Measurements from ENCODE around the gene KIAA0513. TPM values are rescaled to one million over a fixed set of nuclear protein-coding genes. Genes with fewer than 3 reads are reported as not detected.
A peak's percentile ranks its signal among the peaks of the same experiment; 100 is the strongest.

The KIAA0513 gene
- total and polyA plus RNA-seq, 2 of the 13 experiments (the other 11 are each of a cell fraction or from before 2014, with no cell fraction given) = 1.8 TPM

- TF ChIP-seq PAXIP1 (CRISPR knock-in tag; conservative IDR thresholded peaks at IDR 0.05) = no peak
- no peak for TF ChIP-seq PRPF4 (IDR thresholded peaks at IDR 0.05; ENCODE audit: low read depth, low read length, poor library complexity, severe bottlenecking)
- TF ChIP-seq, protein P1, sequence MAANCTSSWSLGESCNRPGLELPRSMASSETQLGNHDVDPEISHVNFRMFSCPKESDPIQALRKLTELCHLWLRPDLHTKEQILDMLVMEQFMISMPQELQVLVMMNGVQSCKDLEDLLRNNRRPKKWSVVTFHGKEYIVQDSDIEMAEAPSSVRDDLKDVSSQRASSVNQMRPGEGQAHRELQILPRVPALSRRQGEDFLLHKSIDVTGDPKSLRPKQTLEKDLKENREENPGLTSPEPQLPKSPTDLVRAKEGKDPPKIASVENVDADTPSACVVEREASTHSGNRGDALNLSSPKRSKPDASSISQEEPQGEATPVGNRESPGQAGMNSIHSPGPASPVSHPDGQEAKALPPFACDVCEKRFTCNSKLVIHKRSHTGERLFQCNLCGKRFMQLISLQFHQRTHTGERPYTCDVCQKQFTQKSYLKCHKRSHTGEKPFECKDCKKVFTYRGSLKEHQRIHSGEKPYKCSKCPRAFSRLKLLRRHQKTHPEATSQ (CRISPR knock-in tag; IDR thresholded peaks at IDR 0.05; ENCODE audit: borderline replicate concordance) = no peak; the same call in 1 of the 2 replicates
- peak; percentile 36; the same call in 1 of the 2 replicates for TF ChIP-seq ZNF263 (CRISPR knock-in tag; IDR thresholded peaks at IDR 0.05)
- TF ChIP-seq MBD4 (IDR thresholded peaks at IDR 0.05; ENCODE audit: borderline replicate concordance, low read length) = no peak
- no peak for TF ChIP-seq ZNF17 (CRISPR knock-in tag; IDR thresholded peaks at IDR 0.05)
- peak; percentile 61; the same call in 1 of the 2 replicates for TF ChIP-seq THAP7 (CRISPR knock-in tag; IDR thresholded peaks at IDR 0.05)
- TF ChIP-seq ZSCAN31 (CRISPR knock-in tag; IDR thresholded peaks at IDR 0.05; ENCODE audit: low read depth) = peak; percentile 36; the same call in 1 of the 2 replicates
- TF ChIP-seq HCFC1 (IDR thresholded peaks at IDR 0.05; ENCODE audit: low read depth, low read length) = peak; percentile 48; the same call in 1 of the 2 replicates
- TF ChIP-seq JARID2 (CRISPR knock-in tag; IDR thresholded peaks at IDR 0.05; ENCODE audit: insufficient replicate concordance) = no peak
- TF ChIP-seq, protein P2, sequence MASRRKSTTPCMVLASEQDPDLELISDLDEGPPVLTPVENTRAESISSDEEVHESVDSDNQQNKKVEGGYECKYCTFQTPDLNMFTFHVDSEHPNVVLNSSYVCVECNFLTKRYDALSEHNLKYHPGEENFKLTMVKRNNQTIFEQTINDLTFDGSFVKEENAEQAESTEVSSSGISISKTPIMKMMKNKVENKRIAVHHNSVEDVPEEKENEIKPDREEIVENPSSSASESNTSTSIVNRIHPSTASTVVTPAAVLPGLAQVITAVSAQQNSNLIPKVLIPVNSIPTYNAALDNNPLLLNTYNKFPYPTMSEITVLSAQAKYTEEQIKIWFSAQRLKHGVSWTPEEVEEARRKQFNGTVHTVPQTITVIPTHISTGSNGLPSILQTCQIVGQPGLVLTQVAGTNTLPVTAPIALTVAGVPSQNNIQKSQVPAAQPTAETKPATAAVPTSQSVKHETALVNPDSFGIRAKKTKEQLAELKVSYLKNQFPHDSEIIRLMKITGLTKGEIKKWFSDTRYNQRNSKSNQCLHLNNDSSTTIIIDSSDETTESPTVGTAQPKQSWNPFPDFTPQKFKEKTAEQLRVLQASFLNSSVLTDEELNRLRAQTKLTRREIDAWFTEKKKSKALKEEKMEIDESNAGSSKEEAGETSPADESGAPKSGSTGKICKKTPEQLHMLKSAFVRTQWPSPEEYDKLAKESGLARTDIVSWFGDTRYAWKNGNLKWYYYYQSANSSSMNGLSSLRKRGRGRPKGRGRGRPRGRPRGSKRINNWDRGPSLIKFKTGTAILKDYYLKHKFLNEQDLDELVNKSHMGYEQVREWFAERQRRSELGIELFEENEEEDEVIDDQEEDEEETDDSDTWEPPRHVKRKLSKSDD (CRISPR knock-in tag; IDR thresholded peaks at IDR 0.05; ENCODE audit: low read depth) = peak; percentile 83; the same call in 1 of the 2 replicates
- peak; percentile 65 for TF ChIP-seq ZSCAN21 (CRISPR knock-in tag; IDR thresholded peaks at IDR 0.05; ENCODE audit: borderline replicate concordance)
- no peak for TF ChIP-seq IKZF4 (CRISPR knock-in tag; IDR thresholded peaks at IDR 0.05; ENCODE audit: borderline replicate concordance, low read depth, not compliant biosample characterization)
- TF ChIP-seq ZFP1 (CRISPR knock-in tag; IDR thresholded peaks at IDR 0.05) = 0 out of 2 replicates have a peak, but pooled peaks have one; percentile 41
- TF ChIP-seq SP5 (CRISPR knock-in tag; IDR thresholded peaks at IDR 0.05; ENCODE audit: borderline replicate concordance, low read depth) = 0 out of 2 replicates have a peak, but pooled peaks have one; percentile 44
- no peak for TF ChIP-seq ZNF230 (CRISPR knock-in tag; IDR thresholded peaks at IDR 0.05)
- no peak; the same call in none of the 2 replicates for TF ChIP-seq EED (CRISPR knock-in tag; IDR thresholded peaks at IDR 0.05)
- TF ChIP-seq SOX6 (IDR thresholded peaks at IDR 0.05) = no peak
- TF ChIP-seq SOX6 (CRISPR knock-in tag; IDR thresholded peaks at IDR 0.05) = peak; percentile 66
- peak; percentile 74 for TF ChIP-seq ZNF331 (CRISPR knock-in tag; IDR thresholded peaks at IDR 0.05)
Measured at GRCh38 chr16:85010931-85011845, 16.4 kb upstream of the KIAA0513 start, which contains the start of gene ZDHHC7 (continued).

Data from HepG2 (cell line).